Measurements from ENCODE around the gene BCR.

The BCR gene

DNA sequence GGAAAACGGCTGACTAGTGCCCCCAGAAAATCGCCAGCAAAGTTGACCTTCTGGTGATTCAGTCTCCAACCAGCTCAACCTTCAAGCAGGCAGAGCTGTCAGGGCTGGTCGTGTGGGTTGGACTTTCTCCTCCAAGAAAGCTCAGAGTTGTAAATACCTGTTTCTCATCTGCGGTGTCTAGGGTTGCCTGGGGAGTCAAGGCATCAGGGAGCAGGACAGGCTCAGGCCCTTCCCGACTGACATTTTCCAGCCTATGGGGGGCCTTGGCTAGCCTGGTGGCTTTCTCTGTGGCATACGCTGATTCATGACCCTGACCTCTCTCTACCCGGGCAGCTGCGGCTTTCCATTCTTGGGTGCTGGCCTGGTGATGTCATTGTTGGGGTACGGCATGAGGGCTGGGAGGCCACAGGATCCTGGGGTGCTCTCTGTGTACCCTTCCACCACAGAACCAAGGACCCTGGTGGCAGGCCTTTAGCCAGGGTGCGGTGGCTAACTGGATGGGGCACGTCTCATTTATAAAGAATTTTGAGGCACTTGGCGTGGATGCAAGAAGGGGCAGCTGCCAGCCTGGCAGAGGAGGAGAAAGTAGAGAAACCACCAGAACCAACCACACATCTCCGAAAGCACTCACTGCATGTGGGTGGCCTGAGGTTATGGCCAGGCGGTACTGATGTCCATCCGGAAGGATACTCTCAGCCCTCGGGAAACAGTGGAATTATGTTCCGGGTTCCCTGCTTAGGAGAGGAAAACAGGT, 64.9 kb downstream of the BCR start:
- peak; percentile 76 for DNase-seq (ENCODE audit: low read depth)

DNA sequence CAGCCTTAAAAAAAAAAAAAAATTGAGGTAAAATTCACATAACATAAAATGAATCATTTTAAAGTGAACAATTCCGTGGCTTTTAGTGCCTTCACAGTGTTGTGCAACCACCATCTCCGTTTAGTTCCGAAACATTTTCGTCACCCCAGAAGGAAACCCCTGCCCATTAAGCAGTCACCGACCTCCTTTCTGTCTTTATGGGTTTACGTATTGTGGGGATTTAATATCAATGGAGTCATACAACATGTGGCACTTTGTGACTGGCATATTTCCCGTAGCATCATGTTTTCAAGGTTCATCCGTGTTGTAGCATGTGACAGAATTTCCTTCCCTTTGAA, 65.5 kb downstream of the BCR start:
- DNase-seq (ENCODE audit: low read depth), result no peak

DNA sequence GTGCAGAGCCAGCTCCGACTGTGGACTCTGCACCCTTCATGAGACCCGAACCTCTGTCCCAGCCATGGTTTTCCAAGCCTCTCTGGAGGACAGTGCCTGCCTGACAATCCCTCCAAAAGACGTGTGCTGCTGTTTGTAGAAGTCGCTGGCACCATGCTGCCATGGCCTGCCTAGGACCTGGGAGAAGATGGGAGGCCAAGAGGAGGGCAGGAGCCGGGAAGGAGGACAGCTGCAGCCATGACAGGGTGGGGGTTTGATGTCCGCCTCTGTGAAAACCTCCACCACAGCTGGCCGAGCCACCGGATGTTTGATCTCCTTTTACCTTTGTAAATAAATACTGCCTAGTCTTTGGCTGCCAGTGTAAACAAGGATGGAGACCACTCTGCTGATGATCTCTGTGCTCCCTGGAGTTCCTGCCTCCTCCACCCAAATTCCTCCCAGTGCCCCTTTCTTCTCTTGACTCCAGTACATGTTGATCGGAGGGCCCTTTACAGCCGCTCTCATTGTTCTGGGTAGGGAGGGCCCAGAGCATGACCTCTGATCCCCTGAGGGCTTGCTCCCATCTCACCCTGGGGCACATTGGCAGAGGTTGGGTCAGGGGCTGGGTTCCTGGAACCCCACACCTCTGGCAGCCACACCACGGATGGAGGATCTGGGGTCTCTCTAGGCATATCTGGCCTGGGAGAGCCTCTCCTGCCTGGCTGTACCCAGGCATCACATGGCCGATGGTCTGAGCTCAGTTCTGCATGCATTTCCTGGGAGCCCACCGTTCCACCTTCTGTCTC, 66.9 kb downstream of the BCR start:
- no peak for DNase-seq (ENCODE audit: low read depth)

DNA sequence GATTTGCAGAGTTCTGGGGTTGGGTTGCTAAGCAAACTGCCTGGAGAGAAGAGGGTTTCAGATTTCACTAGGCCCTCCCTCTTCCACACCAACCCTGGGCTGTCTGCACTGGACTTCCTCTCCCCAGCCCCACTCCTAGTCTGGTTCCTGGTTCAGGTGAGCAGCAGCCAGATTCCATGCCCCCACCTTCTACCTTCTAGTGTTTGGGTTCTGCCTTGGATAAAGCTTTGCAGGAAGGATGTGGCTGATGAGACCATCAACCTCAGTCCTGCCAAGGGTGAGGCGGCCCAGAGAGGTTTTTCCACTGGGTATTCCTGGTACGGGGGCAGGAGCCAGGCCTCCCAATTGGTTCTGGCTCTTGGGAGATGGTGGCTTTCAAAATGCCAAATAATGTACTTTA, 68.3 kb downstream of the BCR start:
- no peak for DNase-seq (ENCODE audit: low read depth)

DNA sequence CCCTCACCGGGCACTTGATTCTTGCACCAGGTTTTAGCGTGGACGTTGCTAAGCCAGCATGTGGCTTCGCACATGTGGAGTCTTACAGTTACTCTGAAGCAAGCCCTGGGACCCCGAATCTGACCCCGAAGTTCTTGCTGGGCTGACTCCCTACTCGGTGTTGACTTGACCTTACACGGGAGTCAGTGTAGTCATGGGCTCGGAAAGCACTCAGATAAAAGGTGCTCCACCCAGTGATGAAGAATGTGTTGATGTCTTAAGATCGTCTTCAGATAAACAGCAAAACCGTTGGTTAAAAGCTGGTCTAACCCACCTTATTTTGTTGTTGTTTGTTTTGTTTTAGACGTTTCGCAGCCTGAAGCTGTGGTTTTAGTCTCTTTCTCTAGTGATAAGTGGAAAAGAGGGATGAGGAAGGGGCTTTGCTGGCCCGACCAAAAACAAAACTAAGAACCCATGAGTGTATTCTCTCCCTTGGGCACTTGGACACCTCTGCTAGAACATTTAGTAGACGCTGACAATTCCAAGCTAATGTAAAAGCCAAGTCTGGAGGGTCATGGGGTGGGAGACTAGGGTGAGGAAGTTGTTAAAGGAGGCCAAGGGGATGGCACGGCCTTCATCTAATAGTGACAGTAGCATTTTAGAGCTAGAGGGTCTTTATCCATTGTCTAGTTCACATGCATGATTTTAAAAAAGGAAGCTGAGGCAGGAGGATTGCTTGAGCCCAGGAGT, 69.9 kb downstream of the BCR start:
- no peak for DNase-seq (ENCODE audit: low read depth)

DNA sequence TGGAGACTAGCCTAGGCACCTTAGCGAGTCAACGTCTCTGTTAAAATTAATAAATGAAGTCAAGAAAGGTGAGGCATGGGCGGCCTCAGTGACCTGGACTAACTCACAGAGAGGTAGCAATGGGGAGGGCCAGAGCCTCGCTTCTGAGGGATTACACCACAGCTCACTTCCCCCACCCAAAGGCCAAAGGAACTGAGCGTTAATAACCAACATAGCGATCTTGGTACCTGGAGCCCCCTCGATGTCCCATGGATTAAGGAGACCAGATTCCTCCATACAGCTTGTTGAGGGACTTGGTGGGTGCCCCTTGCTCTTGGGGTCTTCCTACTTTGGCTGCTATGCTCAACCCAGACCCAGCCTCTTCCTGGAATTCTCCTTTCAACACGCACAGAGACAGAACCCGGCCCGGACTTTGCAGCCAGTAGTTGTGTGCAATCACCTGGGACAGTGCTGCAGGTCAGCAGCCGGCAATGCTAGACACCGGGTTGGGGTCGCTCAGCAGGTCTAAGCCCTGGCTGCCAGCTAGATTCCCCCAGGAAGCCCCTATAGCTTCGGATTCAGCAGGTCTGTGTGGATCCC, 70.6 kb downstream of the BCR start:
- no peak for DNase-seq (ENCODE audit: low read depth)

DNA sequence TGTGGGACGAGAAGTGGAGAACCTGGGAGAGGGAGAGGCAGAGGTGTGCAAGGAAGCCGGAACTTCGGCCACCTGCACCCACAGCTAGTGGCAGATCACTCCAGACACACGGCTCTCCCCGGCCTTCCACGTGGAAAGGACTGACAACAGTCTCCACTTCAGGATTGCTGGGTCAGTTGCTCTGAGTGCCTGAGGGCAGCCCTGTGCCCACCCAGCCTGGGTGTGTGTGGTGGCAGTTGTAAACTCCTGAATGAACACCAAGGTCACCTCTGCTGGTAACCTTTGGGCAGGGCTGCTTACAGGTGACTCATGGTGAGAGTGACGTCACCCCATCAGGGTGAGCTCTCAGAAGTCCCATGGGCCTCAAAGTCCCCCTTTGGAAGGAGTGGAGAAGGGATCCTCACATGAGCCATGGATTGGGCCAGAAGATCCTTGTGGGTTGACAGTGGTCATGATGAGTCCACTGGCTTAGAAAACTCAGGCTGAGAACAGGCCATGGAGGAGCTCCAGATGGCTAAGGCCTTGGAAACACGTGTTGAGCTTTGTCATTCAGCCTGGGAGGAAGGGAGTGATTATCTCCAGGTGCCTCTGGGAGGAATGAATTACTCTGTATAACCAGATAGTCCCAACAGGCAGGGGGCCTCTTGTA, 71.3 kb downstream of the BCR start:
- DNase-seq (ENCODE audit: low read depth), result no peak

DNA sequence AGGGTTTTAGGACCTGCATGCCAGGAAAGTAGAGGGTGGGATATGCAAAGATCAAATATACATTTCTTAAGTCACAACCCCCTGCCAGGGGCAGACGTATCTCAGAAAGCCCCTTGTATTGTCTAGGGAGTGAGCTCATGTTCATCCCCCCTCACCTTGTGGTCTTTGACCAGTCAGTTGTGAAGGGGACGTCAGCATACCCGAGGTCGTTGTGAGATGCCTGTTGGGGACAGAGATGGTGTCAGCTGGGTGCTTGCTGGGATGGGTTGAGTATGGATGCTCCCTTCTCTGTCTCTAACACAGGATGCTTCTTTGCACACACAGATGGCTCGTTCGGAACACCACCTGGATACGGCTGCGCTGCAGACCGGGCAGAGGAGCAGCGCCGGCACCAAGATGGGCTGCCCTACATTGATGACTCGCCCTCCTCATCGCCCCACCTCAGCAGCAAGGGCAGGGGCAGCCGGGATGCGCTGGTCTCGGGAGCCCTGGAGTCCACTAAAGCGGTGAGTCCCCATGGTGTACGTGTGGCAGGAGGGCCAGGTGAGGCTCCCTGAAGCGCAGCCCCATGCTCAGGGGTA, 73.3 kb downstream of the BCR start:
- no peak for DNase-seq (ENCODE audit: low read depth)

DNA sequence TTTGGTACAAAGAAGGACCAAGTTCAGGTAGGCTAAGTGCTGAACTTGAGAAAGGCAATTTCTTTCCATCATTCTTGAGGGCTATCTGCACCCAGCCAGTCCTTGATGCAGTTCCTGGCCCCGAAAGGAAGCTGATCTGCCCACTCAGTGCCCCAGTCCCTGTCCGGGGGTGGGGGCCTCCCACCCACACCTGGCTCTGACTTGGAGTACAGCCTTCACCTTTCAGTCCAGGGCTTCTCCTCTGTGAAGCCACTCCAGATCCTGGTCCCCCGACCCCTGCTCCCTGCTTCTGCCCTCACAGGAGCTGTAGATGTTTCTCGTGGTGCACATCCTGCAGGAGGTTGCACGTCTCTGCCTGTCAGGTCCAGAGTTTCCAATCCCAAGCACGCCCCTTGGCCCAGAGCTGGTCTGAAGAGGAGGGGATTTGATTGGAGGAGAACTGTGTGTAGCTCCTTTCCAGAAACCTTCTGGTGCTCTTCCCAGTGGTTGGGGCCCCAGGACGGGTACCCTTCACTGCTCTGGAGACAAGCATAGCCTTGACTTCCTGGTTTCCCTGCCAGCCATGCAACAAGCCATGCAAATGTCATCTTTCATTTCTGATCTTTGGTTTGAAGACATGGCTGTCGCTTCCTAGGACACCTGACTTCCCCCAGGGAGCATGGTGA, 75.3 kb downstream of the BCR start:
- no peak for DNase-seq (ENCODE audit: low read depth)

DNA sequence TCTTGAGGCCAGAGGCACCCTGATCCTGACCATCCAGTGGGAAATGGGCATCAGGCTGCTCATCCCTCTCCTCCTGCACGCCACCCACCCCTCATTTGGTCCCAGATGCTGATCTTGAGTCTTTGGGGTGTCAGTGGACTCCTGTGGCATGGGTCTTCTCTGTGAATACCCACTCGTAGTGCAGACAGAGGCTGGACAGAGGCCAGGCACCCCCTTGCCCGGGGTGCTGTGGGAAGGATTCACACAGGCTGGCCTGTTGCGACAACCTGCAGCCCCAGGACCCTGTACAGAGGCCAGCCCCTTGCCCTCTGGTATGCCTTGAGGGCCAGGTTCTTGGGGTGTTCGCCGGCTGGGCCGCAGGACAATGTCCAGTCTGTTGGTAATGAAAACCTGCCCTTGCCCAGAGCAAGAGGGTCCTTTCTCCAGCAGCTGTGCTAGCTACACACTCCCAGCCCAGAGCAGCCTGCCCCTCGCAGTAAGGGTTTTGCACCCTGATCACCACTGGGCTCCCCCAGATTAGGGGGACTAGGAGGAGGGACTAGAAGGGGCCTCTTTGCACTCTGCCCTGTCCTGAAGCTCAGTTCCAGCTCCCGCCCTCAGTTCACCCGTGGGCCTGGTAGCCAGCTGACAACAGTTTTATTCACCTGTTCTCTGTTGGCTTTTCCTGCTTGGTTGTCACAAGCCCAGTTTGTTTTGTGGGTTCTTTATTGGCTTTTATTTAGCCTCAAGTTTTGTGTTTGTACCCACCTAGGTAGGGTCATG, 76.0 kb downstream of the BCR start:
- no peak for DNase-seq (ENCODE audit: low read depth)

DNA sequence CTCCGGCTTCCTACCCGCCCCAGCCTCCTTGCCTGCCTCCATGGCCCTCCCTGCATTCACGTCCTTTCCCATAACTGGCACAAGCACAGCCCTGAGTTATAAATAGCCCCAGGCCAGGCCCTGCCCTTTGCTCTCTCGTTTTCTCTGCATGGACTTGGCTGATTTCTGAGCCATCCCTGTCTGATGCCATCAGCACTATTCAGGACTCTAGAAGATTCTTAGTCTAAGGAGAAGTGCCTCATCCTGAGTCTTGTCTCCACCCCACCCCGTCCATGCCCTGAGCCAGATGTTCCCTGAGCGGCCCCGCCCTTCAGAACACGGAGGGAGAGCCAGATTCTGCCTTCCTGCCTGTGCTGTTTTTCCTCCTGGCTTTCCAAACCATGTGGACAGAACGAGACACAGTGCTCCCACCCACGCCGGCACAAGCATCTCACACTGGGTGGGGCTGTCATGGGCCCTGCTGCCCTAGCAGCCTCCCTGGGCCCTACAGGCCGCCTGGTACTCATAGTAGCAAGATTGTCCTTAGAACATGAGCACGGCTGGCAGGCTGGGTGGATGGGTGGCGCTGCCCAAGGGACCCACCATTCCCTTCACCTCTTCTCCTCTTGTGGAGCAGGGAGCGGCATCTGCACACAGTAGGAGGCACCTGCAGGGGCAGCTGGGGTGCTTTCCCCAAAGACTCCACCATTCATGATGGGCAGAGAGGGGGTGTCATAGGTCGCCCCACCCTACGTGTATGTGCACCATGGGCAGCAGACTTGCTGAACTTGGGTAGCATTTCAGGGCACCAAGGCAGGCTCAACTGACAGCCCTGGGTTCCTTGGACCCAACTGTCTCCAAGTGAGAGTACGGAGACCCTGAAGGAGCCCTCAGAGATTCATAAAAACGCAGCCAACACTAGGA, 76.9 kb downstream of the BCR start:
- no peak for DNase-seq (ENCODE audit: low read depth)

DNA sequence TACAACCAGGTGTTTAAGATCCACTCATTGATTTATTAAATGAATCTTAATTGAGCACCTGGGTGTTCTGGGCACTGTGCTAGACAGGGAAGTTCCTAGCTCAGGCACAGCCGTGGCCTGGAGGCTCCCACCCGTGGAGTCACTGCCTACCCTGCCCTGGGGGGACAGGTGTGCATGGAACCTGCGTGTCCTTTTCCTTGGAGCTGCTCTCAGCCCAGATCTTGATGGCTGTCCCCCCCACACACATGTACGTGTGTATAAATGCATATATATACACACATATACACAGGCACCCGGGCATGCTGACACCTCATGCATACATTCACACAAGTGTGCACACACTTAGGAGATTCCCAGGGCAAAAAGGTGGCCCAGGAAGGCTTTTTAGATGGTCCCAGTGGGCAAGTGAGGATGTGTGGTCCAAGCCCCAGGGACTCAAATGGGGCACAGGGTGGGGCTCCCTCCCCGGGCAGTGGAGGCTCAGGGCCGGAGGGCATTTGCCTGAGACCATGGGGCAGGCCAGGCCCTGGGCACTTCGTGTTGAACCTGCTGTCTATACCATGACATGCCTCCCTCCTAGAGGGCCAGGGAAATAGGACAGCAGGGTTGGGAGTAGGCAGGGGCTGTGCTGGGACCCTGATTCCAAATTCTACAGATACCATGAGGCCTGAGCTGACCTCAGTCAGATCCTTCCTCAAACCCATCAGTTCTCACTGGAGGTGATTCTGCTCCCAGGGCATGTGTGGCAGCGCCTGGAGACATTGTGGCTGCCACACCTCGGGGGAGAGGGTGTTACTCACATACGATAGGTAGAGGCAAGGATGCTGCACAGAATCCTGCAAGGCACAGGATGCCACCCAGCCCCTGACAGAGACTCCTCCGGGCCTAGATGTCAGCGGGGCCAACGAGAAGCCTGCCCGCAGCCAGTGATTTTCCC, 77.8 kb downstream of the BCR start:
- DNase-seq (ENCODE audit: low read depth), result no peak

DNA sequence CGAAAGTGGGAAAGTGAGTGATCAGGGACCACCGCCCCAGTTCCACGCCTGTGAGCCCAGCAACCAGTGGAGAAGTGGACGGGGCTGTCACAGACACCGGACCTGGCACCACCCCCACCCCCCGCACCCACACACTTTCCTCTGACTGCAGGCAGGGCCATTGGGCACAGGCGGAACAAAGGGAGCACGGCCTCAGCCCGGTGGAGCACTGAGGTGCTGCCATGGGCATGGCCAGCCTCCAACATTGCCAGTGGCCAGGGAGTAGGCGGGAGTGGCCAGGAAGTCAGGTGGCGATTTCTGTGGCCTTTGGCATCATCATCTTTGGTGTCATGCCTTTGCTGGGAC, 78.5 kb downstream of the BCR start:
- DNase-seq (ENCODE audit: low read depth), result no peak

DNA sequence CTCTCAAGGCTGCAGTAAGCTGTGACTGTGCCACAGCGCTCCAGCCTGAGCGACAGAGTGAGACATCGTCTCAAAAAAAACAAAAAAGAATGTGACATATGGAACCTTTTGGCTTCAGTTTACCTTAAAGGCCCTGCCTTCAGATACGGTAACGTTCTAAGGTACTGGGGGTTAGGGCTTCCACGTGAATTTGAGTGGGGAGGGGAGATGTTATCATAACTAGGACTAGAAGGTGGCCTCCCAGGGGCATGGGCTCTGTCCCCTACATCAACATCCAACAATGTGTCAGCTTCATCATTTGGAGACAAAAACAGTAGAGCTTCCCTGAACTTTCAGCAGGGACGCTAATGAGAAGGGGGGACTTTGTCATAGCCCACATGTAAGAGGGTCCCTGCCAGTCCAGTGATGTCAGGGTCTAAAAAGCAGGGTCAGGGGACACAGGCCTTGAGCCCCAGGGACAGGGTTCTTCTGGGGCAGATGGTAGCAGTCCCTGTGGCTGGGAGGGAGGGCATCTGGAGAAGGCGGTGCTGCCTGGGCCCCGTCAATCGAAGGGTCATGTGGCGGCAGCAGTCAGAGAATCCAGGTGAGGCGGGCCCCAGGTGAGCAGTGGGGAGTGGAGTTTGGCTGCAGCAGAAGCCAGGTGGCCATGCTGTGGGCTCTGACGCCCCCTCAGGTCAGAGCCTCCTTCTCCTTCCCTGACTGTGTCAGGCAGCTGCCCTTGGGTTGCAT, 79.8 kb downstream of the BCR start:
- DNase-seq (ENCODE audit: low read depth), result no peak

DNA sequence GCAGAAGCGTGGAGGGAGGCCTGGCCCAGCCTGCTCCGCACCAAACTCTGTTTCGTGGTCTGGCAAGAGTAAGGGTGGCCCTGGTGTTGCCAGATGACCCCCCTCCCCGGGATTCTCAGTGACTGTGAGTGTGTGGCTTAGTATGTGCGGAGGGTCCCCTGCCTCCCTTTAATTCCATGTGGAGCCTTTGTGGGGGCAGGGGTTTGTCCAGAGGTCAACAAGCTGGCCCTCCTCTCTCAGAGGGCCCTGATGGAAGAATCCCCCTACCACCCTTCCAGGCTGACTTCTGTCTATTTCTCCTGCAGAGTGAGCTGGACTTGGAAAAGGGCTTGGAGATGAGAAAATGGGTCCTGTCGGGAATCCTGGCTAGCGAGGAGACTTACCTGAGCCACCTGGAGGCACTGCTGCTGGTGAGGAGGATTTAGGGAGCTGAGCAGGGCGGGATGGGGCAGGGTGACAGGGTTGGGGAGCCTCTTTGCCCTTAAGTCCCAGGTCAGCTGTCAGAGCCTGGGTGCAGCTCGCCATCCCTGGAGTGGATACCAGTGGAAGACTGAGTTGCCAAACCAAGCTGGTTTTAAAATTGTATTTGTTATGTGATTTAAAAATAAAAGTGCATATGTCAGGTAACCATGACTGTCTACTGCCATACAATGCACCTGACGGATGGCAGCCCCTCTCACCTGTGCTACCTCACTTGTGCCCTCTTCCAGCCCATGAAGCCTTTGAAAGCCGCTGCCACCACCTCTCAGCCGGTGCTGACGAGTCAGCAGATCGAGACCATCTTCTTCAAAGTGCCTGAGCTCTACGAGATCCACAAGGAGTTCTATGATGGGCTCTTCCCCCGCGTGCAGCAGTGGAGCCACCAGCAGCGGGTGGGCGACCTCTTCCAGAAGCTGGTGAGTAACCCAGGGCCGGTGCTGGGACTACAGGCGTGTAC, 80.6 kb downstream of the BCR start:
- no peak for DNase-seq (ENCODE audit: low read depth)

DNA sequence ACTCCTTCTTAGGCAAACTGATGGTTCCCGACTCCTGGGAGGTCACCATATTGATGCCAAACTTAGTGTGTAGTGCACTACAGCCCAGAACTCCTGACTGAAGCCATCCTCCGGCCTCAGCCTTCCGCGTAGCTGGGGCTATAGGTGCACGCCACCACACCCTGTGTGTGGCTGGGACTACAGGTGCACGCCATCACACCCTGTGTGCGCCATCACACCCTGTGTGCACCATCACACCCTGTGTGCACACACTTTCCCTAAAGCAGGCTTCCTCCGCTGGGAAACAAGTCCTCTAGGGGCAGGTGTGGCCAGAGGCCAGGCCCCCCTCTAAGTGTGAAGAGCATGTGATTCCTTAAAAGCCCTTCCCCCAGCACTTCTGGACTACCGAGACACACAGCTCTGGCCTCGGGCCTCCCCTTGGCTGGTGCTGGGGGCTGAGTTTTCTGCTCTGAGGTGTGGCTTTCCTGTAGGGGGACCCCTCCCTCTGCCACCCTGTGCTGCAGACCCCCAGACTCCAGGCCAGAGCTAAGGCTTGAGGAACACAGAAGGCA, 81.7 kb downstream of the BCR start:
- DNase-seq (ENCODE audit: low read depth), result no peak
